HUES48 (cell line): ENCODE results near the gene D2HGDH.
"Not testable (repeated sequence)": the region's sequence is repeated elsewhere in the genome, so short reads cannot be mapped to it uniquely, and the experiment has no call there.

Source experiments
- H3K27ac ChIP-seq: one replicate; pipeline ENCODE4 v1.7.0; 2013; ENCODE audit warnings: low read depth, low read length, inconsistent platforms
- H3K27me3 ChIP-seq: 2 replicates; pipeline ENCODE4 v1.6.1; 2013; ENCODE audit warnings: mild to moderate bottlenecking, low read length; ENCODE audit not compliant: control insufficient read depth, insufficient read depth
- H3K36me3 ChIP-seq: 2 replicates; pipeline ENCODE4 v1.6.1; 2013; ENCODE audit warnings: low read length; ENCODE audit not compliant: control insufficient read depth, insufficient read depth
- H3K4me1 ChIP-seq: 2 replicates; pipeline ENCODE4 v1.6.1; 2013; ENCODE audit warnings: mild to moderate bottlenecking, low read length; ENCODE audit not compliant: control insufficient read depth, insufficient read depth
- H3K4me3 ChIP-seq: 2 replicates; pipeline ENCODE4 v1.5.1; 2013; ENCODE audit warnings: mild to moderate bottlenecking, low read depth, low read length
- H3K9ac ChIP-seq: 2 replicates; pipeline ENCODE4 v1.6.1; 2013; ENCODE audit warnings: mild to moderate bottlenecking, low read depth, low read length, moderate library complexity
- H3K9me3 ChIP-seq: 2 replicates; pipeline ENCODE4 v1.6.1; 2013; ENCODE audit warnings: low read length; ENCODE audit not compliant: control insufficient read depth, insufficient read depth

Gene D2HGDH

DNA sequence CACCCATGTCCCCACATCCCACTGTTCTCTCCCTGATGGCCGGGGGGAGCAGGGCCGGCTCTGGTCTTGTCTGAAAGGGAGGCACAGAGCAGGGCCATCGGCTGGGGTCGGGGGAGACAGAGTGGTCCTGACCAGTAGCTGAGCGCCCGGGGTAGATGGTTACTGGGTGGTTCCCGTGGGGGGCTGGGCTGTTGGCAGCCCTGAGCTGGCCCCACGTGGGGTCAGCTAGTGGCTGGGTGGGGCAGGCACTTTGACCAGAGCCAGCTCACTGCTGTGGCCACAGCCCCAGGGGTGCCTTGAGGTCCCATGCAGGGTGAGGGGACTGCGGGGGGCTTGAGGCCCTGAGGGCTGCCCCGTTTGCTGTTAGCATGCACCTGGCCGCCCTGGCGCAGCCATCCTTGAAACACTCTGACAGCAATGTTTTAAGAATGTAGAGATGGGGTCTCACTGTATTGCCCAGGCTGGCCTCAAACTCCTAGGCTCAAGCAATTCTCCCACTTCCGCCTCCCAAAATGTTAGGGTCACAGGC, 62.2 kb downstream of the D2HGDH start:
- H3K4me1 ChIP-seq, result peaks cover 4% of the 10 kb centered on the region
- no peaks in the 10 kb centered on the region for H3K9me3 ChIP-seq
- H3K4me3 ChIP-seq, result no peak overlapping the region
- no peaks in the 10 kb centered on the region for H3K36me3 ChIP-seq
- H3K9ac ChIP-seq, result no peak overlapping the region
- no peaks in the 10 kb centered on the region; the same call in 1 of the 2 replicates for H3K27me3 ChIP-seq
- no peak overlapping the region for H3K27ac ChIP-seq

DNA sequence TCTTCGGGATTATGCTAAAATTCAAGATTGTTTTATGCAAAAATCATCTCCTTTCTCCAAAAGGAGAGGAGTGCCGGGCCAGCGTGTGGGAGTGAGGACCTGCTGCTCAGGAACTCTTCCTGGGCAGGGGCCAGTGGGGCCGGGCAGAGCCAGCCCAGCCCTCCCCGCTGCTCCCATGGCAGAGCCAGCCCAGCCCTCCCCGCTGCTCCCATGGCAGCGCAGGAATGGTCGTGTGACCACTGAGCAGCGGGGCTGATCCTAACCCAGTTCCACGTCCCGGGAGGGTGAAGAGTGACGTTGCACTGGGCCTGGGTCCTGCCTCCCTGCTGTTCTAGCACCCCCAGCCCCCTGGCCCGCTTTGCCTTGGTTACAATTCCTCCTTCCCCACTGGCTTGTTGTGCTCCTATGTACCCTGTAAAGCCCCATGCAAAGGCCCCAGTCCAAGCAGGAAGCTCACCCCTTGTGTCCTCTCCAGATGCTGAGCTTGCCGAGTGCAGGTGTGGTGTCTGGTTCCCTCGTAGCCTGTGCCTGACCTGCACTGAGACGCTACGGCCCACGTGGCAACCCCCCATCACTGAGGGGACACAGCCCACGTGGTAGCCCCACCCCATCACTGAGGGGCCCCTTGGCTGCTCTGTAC, 63.1 kb downstream of the D2HGDH start:
- Histone ChIP-seq H3K36me3 (no peaks in the 10 kb centered on the region), H3K4me1 (peaks cover 7% of the 10 kb centered on the region), H3K9me3 (no peaks in the 10 kb centered on the region), H3K27me3 (no peaks in the 10 kb centered on the region; the same call in 1 of the 2 replicates), H3K9ac (no peak overlapping the region), H3K4me3 (no peak overlapping the region), H3K27ac (no peak overlapping the region)

- H3K9ac ChIP-seq, result no peak overlapping the region
- no peaks in the 10 kb centered on the region for H3K36me3 ChIP-seq
- H3K9me3 ChIP-seq, result no peaks in the 10 kb centered on the region
- H3K4me1 ChIP-seq, result peaks cover 5% of the 10 kb centered on the region
- H3K27ac ChIP-seq, result no peak overlapping the region
- H3K27me3 ChIP-seq, result peaks cover 6% of the 10 kb centered on the region
- H3K4me3 ChIP-seq, result no peak overlapping the region
Measured at GRCh38 chr2:241798081-241798630, 63.7 kb downstream of the D2HGDH start.

GRCh38 chr2:241798631-241799521, 64.4 kb downstream of the D2HGDH start:
- H3K4me3 ChIP-seq, result no peak overlapping the region
- H3K36me3 ChIP-seq, result no peaks in the 10 kb centered on the region
- no peak overlapping the region for H3K9ac ChIP-seq
- H3K27me3 ChIP-seq, result peaks cover 13% of the 10 kb centered on the region
- H3K4me1 ChIP-seq, result peaks cover 3% of the 10 kb centered on the region
- no peaks in the 10 kb centered on the region for H3K9me3 ChIP-seq
- no peak overlapping the region for H3K27ac ChIP-seq

GRCh38 chr2:241799522-241800197, 65.2 kb downstream of the D2HGDH start:
- Histone ChIP-seq H3K27me3 (peaks cover 21% of the 10 kb centered on the region), H3K9ac (no peak overlapping the region), H3K4me3 (no peak overlapping the region), H3K27ac (no peak overlapping the region), H3K4me1 (peaks cover 8% of the 10 kb centered on the region), H3K36me3 (no peaks in the 10 kb centered on the region), H3K9me3 (no peaks in the 10 kb centered on the region)

GRCh38 chr2:241800198-241800903, 65.9 kb downstream of the D2HGDH start:
- not testable (repeated sequence) for H3K36me3 ChIP-seq
- peaks cover 11% of the 10 kb centered on the region for H3K4me1 ChIP-seq

GRCh38 chr2:241801611-241802420, 67.4 kb downstream of the D2HGDH start:
- Histone ChIP-seq H3K9ac (no peak overlapping the region), H3K4me3 (no peak overlapping the region)

More at GRCh38 chr2:241800198-241800903, 65.9 kb downstream of the D2HGDH start:
- H3K9ac ChIP-seq, H3K9me3 ChIP-seq, H3K4me3 ChIP-seq, H3K27ac ChIP-seq: not testable (repeated sequence)
- peaks cover 24% of the 10 kb centered on the region for H3K27me3 ChIP-seq

GRCh38 chr2:241802421-241803318, 68.2 kb downstream of the D2HGDH start:
- no peak overlapping the region for H3K9ac ChIP-seq
- H3K4me1 ChIP-seq, result peaks cover 11% of the 10 kb centered on the region
- H3K27ac ChIP-seq, result no peak overlapping the region
- no peaks in the 10 kb centered on the region for H3K36me3 ChIP-seq
- peaks cover 24% of the 10 kb centered on the region for H3K27me3 ChIP-seq
- H3K4me3 ChIP-seq, result no peak overlapping the region; the same call in 1 of the 2 replicates
- H3K9me3 ChIP-seq, result no peaks in the 10 kb centered on the region

More at GRCh38 chr2:241801611-241802420, 67.4 kb downstream of the D2HGDH start:
- no peaks in the 10 kb centered on the region for H3K9me3 ChIP-seq
- peaks cover 11% of the 10 kb centered on the region for H3K4me1 ChIP-seq
- peaks cover 24% of the 10 kb centered on the region for H3K27me3 ChIP-seq
- no peak overlapping the region for H3K27ac ChIP-seq
- H3K36me3 ChIP-seq, result no peaks in the 10 kb centered on the region
